HG02840 (cell line): Measurements from ENCODE around the gene CTNNBL1.
"Not testable (repeated sequence)": the region's sequence is repeated elsewhere in the genome, so short reads cannot be mapped to it uniquely, and the experiment has no call there.

ENCODE experiments used
- ATAC-seq: cut with Tn5 transposase; IDR thresholded peaks from one replicate; pipeline ENCODE4 v1.9.1; 2021; ENCODE audit warnings: mild to moderate bottlenecking, moderate library complexity, moderate number of reproducible peaks; ENCODE audit not compliant: unreplicated experiment, low FRiP score

The CTNNBL1 gene

GRCh38 chr20:37704955-37705354 lies 11.1 kb downstream of the CTNNBL1 start:
- ATAC-seq: no peak

- no peak for ATAC-seq
These were observed 12.5 kb downstream of the CTNNBL1 start for GRCh38 chr20:37706298-37706697.

- ATAC-seq: no peak
These were observed 17.2 kb downstream of the CTNNBL1 start for GRCh38 chr20:37711001-37711400.

- ATAC-seq: no peak
These were observed 18.4 kb downstream of the CTNNBL1 start for GRCh38 chr20:37711994-37712964.

- ATAC-seq: no peak
These were observed 19.6 kb downstream of the CTNNBL1 start for GRCh38 chr20:37713396-37713795.

- no peak for ATAC-seq
These were observed 21.3 kb downstream of the CTNNBL1 start for GRCh38 chr20:37714978-37715672.

GRCh38 chr20:37721751-37722150 lies 27.9 kb downstream of the CTNNBL1 start:
- ATAC-seq: no peak

GRCh38 chr20:37722312-37722711 lies 28.5 kb downstream of the CTNNBL1 start:
- not testable (repeated sequence) for ATAC-seq

GRCh38 chr20:37723668-37724067 lies 29.8 kb downstream of the CTNNBL1 start:
- no peak for ATAC-seq

- no peak for ATAC-seq
These were observed 31.3 kb downstream of the CTNNBL1 start for GRCh38 chr20:37725165-37725564.

GRCh38 chr20:37725855-37726254 lies 32.0 kb downstream of the CTNNBL1 start:
- ATAC-seq: no peak

GRCh38 chr20:37726321-37726720 lies 32.5 kb downstream of the CTNNBL1 start:
- no peak for ATAC-seq

GRCh38 chr20:37726971-37727956 lies 33.4 kb downstream of the CTNNBL1 start:
- ATAC-seq: no peak

GRCh38 chr20:37727957-37728634 lies 34.3 kb downstream of the CTNNBL1 start:
- ATAC-seq: no peak

GRCh38 chr20:37728635-37728983 lies 34.8 kb downstream of the CTNNBL1 start:
- ATAC-seq: no peak

- ATAC-seq: no peak
These were observed 35.6 kb downstream of the CTNNBL1 start for GRCh38 chr20:37729452-37729851.

- ATAC-seq: no peak
These were observed 36.1 kb downstream of the CTNNBL1 start for GRCh38 chr20:37729909-37730308.

GRCh38 chr20:37733416-37733815 lies 39.6 kb downstream of the CTNNBL1 start:
- ATAC-seq: no peak

- ATAC-seq: no peak
These were observed 40.6 kb downstream of the CTNNBL1 start for GRCh38 chr20:37734228-37734985.
